ENCODE measurements around the gene LY6G5B.
A peak's percentile ranks its signal among the peaks of the same experiment; 100 is the strongest.

The LY6G5B gene

GRCh38 chr6:31669676-31670075 is at the start of gene LY6G5B:
Gene LY6G5B, plus strand, starts transcription at chr6:31669976. Its CDS starts 975 bp downstream, at chr6:31670951.
- no peak for DNase-seq (ENCODE audit: low read depth in 2 of 3, low spot score in 1 of 3)

DNA sequence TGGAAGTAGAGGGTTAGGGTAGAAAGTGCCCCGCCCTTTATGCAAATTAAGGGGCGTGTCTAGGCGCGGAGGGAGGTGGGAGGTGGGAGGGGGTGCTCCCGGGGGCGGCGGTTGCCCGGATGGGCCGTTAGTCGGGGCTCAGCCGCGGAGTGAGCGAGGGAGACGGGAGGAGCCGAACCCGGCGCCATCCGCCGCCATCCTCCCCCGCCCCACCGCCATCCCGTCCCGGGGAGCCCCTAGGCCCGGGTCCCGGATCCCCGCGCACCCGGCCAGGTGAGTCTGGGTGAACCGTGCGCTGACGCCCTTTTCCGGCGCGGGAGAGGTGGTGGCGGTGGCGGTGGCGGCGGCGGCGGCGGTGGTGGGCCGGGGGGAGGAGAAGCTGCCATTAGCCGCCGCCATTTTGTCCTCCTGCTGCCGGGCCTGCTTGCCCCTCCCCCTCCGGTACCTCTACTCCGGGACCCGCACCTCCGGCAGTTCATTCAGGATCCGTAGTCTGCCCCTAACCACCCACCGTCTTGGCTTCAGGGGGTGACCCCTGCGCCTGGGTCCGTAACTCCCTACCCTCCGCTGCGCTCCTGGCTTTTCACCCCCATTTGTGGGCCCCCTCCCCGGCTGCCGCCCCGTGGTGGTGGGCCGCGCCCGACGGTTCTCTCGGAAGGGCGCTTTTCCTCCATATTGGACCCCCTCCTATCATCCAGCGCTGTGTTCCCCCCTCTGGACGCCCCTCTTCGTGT is 49.0 kb upstream of the LY6G5B start, which contains the start of gene PRRC2A:
PRRC2A (plus strand) TSS at position 130 of the 734 bp plus-strand sequence. CDS start 2,075 bp downstream, outside the sequence.
- DNase-seq (ENCODE audit: low read depth in 2 of 3, low spot score in 1 of 3): peak in 2 of 3 donors; percentile 94 to 99

- no peak for DNase-seq (ENCODE audit: low read depth in 2 of 3, low spot score in 1 of 3)
Measured at GRCh38 chr6:31621320-31621939, 48.3 kb upstream of the LY6G5B start.

GRCh38 chr6:31621991-31622390 is 47.8 kb upstream of the LY6G5B start:
- no peak for DNase-seq (ENCODE audit: low read depth in 2 of 3, low spot score in 1 of 3)

DNA sequence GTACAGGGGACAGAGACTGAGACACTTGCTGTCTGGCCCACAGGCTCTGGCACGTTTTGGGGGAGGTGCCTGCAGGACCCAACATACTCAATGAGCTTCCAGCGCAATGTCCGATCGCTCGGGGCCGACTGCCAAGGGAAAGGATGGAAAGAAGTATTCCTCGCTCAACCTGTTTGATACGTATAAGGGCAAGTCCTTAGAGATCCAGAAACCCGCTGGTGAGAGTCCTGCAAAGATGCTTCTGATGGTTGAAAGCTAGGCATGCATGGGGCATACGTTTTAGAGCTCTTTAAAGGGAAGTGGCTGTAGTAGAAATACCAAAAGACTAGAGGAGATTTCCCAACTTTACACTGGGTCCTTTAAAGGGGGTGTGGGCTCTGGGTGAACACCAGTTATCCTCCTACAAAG is 47.1 kb upstream of the LY6G5B start:
- no peak for DNase-seq (ENCODE audit: low read depth in 2 of 3, low spot score in 1 of 3)

DNA sequence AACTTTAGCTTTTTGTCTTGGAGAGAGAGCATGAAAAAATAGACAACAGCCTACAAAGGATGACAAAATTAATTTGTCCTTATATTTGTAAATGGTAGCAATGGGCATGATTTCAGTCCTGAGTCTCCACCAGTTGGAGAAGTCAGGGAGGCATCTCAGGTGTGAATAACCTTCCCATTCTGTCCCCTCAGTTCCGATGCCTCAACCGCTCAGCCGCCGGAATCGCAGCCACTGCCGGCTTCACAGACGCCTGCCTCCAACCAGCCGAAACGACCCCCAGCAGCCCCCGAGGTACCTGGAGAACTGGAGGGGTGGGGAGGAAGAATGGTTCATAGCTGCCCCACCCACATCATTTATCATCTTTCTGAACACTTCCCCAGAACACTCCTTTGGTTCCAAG is 45.7 kb upstream of the LY6G5B start:
- no peak for DNase-seq (ENCODE audit: low read depth in 2 of 3, low spot score in 1 of 3)

- no peak for DNase-seq (ENCODE audit: low read depth in 2 of 3, low spot score in 1 of 3)
Measured at GRCh38 chr6:31626952-31627351, 42.8 kb upstream of the LY6G5B start.

DNA sequence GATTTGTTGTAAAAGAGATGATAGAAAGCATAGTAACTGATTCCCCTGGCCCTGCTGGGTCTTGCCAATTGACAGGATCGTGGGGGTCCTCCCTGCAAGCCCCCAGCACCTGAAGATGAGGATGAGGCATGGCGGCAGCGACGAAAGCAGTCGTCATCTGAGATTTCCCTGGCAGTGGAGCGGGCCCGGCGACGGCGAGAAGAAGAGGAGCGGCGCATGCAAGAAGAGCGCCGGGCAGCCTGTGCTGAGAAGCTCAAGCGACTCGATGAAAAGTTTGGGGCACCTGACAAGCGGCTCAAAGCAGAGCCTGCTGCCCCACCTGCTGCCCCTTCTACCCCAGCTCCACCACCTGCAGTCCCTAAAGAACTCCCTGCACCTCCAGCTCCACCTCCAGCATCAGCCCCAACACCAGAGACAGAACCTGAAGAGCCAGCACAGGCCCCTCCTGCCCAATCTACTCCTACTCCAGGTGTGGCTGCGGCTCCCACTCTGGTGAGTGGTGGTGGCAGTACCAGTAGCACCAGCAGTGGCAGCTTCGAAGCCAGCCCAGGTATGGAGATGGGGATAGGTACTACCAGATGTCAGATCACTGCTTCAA is 42.0 kb upstream of the LY6G5B start:
- DNase-seq (ENCODE audit: low read depth in 2 of 3, low spot score in 1 of 3): no peak

DNA sequence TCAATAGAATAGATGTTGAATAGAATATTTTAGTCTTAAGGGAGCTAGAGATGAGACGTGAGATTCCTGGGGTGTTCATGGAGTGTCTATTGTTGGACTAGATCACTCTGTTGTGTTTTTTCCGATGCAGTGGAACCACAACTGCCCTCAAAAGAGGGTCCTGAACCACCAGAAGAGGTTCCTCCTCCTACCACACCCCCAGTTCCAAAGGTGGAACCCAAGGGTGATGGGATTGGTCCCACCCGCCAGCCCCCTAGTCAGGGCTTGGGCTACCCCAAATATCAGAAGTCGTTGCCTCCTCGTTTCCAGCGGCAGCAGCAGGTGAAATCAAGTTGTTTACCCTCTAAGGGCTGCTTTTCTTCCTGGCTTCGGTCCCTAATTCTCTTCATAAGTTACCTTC is 40.8 kb upstream of the LY6G5B start:
- no peak for DNase-seq (ENCODE audit: low read depth in 2 of 3, low spot score in 1 of 3)

GRCh38 chr6:31630177-31630934 is 39.4 kb upstream of the LY6G5B start:
- no peak for DNase-seq (ENCODE audit: low read depth in 2 of 3, low spot score in 1 of 3)

GRCh38 chr6:31631209-31631608 is 38.6 kb upstream of the LY6G5B start:
- no peak for DNase-seq (ENCODE audit: low read depth in 2 of 3, low spot score in 1 of 3)

DNA sequence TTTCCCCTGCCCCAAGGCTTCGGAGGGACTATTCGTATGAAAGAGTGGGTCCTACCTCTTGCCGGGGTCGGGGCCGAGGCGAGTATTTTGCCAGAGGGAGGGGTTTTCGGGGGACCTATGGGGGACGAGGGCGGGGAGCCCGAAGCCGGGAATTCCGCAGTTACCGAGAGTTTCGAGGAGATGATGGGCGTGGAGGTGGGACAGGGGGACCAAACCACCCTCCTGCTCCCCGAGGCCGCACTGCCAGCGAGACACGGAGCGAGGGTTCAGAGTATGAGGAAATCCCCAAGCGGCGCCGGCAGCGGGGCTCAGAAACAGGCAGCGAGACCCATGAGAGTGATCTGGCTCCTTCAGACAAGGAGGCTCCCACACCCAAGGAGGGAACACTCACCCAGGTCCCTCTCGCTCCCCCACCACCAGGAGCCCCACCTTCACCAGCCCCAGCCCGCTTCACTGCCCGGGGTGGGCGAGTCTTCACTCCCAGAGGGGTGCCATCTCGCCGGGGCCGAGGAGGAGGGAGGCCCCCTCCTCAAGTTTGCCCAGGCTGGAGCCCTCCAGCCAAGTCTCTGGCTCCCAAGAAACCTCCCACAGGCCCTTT is 38.0 kb upstream of the LY6G5B start:
- DNase-seq (ENCODE audit: low read depth in 2 of 3, low spot score in 1 of 3): no peak

GRCh38 chr6:31632279-31632946 is 37.4 kb upstream of the LY6G5B start:
- no peak for DNase-seq (ENCODE audit: low read depth in 2 of 3, low spot score in 1 of 3)

DNA sequence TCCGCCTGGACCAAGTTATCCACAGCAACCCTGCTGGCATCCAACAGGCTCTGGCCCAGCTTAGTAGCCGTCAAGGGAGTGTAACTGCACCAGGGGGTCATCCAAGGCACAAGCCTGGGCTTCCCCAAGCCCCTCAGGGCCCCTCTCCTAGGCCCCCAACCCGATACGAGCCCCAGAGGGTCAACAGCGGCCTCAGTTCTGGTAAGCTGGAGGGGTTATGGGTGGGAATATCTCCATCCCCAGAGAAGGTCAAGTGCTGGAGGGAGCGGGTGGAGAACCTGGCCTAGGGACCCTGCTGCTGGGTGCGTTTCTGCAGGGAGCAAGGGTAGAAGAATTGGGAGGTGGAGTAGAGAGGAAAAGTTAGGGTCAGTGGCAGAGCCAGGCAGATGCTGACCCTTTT is 36.3 kb upstream of the LY6G5B start:
- no peak for DNase-seq (ENCODE audit: low read depth in 2 of 3, low spot score in 1 of 3)

GRCh38 chr6:31634131-31634530 is 35.6 kb upstream of the LY6G5B start:
- no peak for DNase-seq (ENCODE audit: low read depth in 2 of 3, low spot score in 1 of 3)

DNA sequence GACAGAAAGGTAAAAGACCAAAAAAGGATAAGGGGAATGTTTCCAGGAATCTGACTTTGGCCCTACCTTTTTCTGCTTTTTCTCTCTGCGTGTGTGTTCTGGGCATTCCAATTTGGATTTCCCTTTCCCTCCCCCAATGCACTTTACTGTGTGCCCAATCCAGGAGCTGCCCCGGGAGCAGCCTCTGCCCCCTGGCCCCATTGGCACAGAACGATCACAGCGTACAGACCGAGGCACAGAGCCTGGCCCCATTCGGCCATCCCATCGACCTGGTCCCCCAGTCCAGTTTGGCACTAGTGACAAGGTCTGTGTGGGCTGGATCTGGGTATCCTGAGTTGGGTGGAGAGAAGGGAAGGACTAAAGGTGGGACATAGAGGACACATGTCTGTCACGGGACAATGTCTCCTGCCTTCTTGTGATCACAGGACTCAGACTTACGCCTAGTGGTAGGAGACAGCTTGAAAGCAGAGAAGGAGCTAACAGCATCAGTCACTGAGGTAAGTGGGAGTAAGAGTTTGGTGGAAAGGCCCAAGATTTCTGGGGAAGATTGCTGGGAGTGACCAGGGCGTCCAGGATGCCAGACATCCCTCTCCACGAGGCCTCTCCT is 34.7 kb upstream of the LY6G5B start:
- no peak for DNase-seq (ENCODE audit: low read depth in 2 of 3, low spot score in 1 of 3)

DNA sequence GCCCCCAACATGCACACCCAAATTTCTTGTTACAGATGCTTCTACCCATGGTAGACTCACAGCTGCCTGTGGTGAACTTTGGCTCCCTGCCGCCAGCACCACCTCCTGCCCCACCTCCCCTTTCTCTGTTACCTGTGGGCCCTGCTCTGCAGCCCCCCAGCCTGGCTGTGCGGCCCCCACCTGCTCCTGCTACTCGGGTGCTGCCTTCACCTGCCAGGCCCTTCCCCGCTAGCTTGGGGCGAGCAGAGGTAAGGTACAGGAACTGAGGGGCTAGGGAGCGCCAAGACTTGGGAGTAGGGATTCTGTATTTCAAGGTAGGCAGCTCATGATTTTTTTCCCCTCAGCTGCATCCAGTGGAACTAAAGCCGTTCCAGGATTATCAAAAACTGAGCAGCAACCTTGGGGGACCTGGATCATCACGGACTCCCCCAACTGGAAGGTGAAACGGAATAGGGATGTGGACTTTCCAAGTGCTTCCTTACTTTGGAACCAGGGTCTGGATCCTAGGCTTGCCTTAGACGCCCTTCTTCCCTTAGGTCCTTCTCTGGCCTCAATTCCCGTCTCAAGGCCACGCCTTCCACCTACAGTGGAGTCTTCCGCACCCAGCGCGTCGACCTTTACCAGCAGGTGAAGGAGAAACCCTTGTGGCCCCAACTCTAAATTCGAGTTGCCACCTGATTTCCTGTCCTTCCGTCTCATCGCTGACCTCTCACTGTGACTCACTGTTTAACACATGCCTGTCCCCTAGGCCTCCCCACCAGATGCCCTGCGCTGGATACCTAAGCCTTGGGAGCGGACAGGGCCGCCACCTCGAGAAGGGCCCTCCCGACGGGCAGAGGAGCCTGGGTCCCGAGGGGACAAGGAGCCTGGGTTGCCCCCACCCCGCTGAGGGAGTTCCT is 32.8 kb upstream of the LY6G5B start:
- DNase-seq (ENCODE audit: low read depth in 2 of 3, low spot score in 1 of 3): no peak

- no peak for DNase-seq (ENCODE audit: low read depth in 2 of 3, low spot score in 1 of 3)
Measured at GRCh38 chr6:31639043-31639442, 30.7 kb upstream of the LY6G5B start.

DNA sequence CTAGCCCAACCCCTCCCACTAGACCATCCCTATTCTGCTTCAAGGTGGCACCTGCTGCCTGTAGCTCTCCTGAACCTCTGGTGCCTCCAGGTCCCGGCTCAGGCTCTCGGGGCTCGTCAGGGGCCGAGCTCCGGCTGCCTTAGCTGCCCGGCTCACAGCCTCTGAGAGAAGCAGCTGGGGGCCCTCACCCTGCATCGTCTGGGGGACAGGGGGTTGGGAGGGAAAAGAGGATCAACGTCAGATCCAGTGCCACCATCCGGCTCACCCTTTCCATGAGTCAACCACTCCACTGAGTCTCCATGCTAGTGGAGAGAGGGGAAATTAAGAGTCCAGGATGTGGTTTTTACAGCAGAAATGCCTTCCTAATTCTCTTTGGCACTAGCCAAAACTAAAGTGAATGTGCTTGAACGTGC is 30.3 kb upstream of the LY6G5B start:
- peak in 1 of 3 donors; percentile 16 for DNase-seq (ENCODE audit: low read depth in 2 of 3, low spot score in 1 of 3)
